Prostate gland (tissue), 2 donors: ENCODE data around the gene F11.

Experiments
- CTCF ChIP-seq, 4 experiments: fragments of 200-600 bp in 2 of 4; fragments of 450-650 bp in 2 of 4; sonication (generic) in 2 of 4; IDR thresholded peaks; 1 replicate in 3 of 4; 2 replicates in 1 of 4; pipeline ENCODE4 v1.5.1; 2016 to 2019; ENCODE audit warnings: antibody characterized with exemption in 4 of 4, mild to moderate bottlenecking in 2 of 4, moderate library complexity in 2 of 4
- POLR2AphosphoS5 ChIP-seq: sonication (generic); formaldehyde crosslinking; IDR thresholded peaks from one replicate; pipeline ENCODE4 v1.6.1; 2017; ENCODE audit warnings: antibody characterized with exemption

- TF ChIP-seq CTCF (IDR thresholded peaks at IDR 0.05) (no peak), POLR2AphosphoS5 (no peak)
Measured at GRCh38 chr4:186243331-186243730, 22.7 kb upstream of the F11 start.
